Endodermal cell (in vitro differentiated cells): Measurements from ENCODE around the gene B2M. TPM values are rescaled to one million over a fixed set of nuclear protein-coding genes. Genes with fewer than 3 reads are reported as not detected.

ENCODE experiments used
- DNase-seq: peaks from one replicate; pipeline ENCODE4 v3.0.0-alpha.2; 2017
- H3K27ac ChIP-seq: 2 replicates; pipeline ENCODE4 v1.5.1; 2013; ENCODE audit warnings: mild to moderate bottlenecking, low read depth, low read length, moderate library complexity
- H3K27me3 ChIP-seq: 2 replicates; pipeline ENCODE4 v1.6.1; 2013; ENCODE audit warnings: mild to moderate bottlenecking, low read length, moderate library complexity; ENCODE audit not compliant: insufficient read depth, control insufficient read depth, poor library complexity, severe bottlenecking
- H3K36me3 ChIP-seq: 2 replicates; pipeline ENCODE4 v1.7.0; 2013; ENCODE audit warnings: mild to moderate bottlenecking, low read length, moderate library complexity; ENCODE audit not compliant: control insufficient read depth, insufficient read depth
- H3K4me1 ChIP-seq: one replicate; pipeline ENCODE4 v1.7.0; 2013; ENCODE audit warnings: low read length; ENCODE audit not compliant: control insufficient read depth, insufficient read depth
- H3K4me3 ChIP-seq: 2 replicates; pipeline ENCODE4 v1.5.1; 2013; ENCODE audit warnings: mild to moderate bottlenecking, low read length, moderate library complexity
- H3K9ac ChIP-seq: 2 replicates; pipeline ENCODE4 v1.6.1; 2013; ENCODE audit warnings: mild to moderate bottlenecking, low read length, moderate library complexity; ENCODE audit not compliant: poor library complexity, severe bottlenecking; ENCODE audit errors: extremely low read depth
- H3K9me3 ChIP-seq: 2 replicates; pipeline ENCODE4 v1.6.1; 2013; ENCODE audit warnings: mild to moderate bottlenecking, low read length, moderate library complexity; ENCODE audit not compliant: control insufficient read depth
- H3K27ac Mint-ChIP-seq: 2 replicates; pipeline ENCODE4 v1.8.0; 2020; ENCODE audit warnings: mixed read lengths
- H3K27me3 Mint-ChIP-seq: 2 replicates; pipeline ENCODE4 v1.8.0; 2021; ENCODE audit warnings: mild to moderate bottlenecking, mixed read lengths; ENCODE audit not compliant: insufficient read depth
- H3K36me3 Mint-ChIP-seq: 2 replicates; pipeline ENCODE4 v1.8.0; 2020; ENCODE audit warnings: low read depth, mixed read lengths
- H3K4me1 Mint-ChIP-seq: 2 replicates; pipeline ENCODE4 v1.8.0; 2020; ENCODE audit warnings: mixed read lengths
- H3K4me3 Mint-ChIP-seq: 2 replicates; pipeline ENCODE4 v1.8.0; 2020; ENCODE audit warnings: mild to moderate bottlenecking, moderate library complexity, mixed read lengths
- H3K9me3 Mint-ChIP-seq: 2 replicates; pipeline ENCODE4 v1.8.0; 2020; ENCODE audit warnings: mild to moderate bottlenecking, mixed read lengths
- WGBS, 2 experiments: methylation state at CpG; one replicate each; pipeline versions ENCODE4 v1.1.5 to v1.1.7; 2013; ENCODE audit warnings: missing lambda C conversion rate in 2 of 2, mixed read lengths in 1 of 2; ENCODE audit not compliant: insufficient coverage in 1 of 2, insufficient read length in 1 of 2; 5-methylcytosine and 5-hydroxymethylcytosine counted together
- total RNA-seq, 2 donors: library from RNA; stranded (reverse); fragmentation: NEBNext Ultra II Directional in 1 of 2; extraction: Animal tissue kit (Norgen Biotek cat#: 25700) in 1 of 2; gene quantifications; 2 replicates in 1 of 2; 3 replicates in 1 of 2; pipeline ENCODE4 v1.2.1, GENCODE V29; 2021
- TF ChIP-seq, protein P1 (sequence below): fragments of 200-600 bp; sonication (generic); conservative IDR thresholded peaks from 2 replicates; pipeline ENCODE4 v1.5.0; 2021; ENCODE audit warnings: antibody characterized with exemption, mild to moderate bottlenecking

B2M gene
- total RNA-seq, 2 donors from 2014 or later: 66.5 to 74.3 TPM

DNA sequence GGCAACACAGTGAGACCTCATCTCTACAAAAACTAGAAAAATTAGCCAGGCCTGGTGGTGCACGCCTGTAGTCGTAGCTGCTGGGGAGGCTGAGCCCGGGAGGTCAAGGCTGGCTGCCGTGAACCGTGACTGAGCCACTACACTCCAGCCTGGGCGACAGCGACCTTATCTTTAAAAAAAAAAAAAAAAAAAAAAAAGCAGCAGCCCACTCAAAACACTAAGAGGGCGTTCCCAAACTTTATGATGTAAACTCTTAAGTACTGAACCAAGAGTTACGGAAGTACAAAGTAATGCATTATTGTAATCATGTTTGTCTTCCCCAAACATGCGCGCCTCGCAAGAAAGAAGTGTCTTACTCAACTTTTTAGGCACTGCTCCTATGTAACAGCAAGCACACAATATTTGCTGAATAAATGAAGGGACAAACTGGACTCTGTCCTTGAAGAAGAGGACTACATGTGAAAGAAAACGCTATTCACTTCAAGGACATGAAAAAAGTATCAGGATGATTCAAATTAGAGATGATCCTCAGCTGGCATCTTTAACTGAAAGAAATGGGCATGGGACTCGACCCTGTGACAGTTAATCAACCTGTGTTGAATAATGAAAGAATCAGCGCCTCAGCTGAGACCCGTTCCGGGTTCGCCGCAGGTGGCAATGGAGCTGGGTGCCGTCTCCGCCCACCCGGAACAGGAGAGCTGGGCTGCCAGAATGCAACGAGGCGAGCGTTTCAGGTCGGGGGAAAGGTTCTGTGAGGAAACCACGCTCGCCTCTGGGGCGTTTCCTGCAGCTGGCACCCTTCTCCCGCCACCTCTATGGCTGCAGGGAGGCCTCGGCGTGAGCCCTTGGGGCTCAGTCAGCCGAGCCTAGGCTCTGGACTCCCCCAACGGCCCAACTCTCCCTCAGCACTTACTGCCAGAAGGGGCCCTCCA lies 48.6 kb upstream of the B2M start:
- TF ChIP-seq, protein P1, sequence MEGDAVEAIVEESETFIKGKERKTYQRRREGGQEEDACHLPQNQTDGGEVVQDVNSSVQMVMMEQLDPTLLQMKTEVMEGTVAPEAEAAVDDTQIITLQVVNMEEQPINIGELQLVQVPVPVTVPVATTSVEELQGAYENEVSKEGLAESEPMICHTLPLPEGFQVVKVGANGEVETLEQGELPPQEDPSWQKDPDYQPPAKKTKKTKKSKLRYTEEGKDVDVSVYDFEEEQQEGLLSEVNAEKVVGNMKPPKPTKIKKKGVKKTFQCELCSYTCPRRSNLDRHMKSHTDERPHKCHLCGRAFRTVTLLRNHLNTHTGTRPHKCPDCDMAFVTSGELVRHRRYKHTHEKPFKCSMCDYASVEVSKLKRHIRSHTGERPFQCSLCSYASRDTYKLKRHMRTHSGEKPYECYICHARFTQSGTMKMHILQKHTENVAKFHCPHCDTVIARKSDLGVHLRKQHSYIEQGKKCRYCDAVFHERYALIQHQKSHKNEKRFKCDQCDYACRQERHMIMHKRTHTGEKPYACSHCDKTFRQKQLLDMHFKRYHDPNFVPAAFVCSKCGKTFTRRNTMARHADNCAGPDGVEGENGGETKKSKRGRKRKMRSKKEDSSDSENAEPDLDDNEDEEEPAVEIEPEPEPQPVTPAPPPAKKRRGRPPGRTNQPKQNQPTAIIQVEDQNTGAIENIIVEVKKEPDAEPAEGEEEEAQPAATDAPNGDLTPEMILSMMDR: no peak
- peaks cover 22% of the 10 kb centered on the region for H3K36me3 ChIP-seq
- Mint-ChIP-seq H3K4me3 (peak overlapping the region; percentile 95), H3K36me3 (peaks cover 10% of the 10 kb centered on the region), H3K27ac (peak overlapping the region; percentile 93), H3K9me3 (no peaks in the 10 kb centered on the region), H3K4me1 (peaks cover 9% of the 10 kb centered on the region), H3K27me3 (peaks cover 2% of the 10 kb centered on the region)
- no peaks in the 10 kb centered on the region for H3K9me3 ChIP-seq
- peak overlapping the region; percentile 71 for H3K9ac ChIP-seq
- WGBS, 2 experiments: 31 to 47% methylated on average over 19 to 34 of the region's 34 CpGs
- peak overlapping the region; percentile 93 for H3K4me3 ChIP-seq
- peak overlapping the region; percentile 53 for H3K27ac ChIP-seq
- no peaks in the 10 kb centered on the region for H3K4me1 ChIP-seq
- H3K27me3 ChIP-seq: no peaks in the 10 kb centered on the region
- DNase-seq: peak; percentile 81

DNA sequence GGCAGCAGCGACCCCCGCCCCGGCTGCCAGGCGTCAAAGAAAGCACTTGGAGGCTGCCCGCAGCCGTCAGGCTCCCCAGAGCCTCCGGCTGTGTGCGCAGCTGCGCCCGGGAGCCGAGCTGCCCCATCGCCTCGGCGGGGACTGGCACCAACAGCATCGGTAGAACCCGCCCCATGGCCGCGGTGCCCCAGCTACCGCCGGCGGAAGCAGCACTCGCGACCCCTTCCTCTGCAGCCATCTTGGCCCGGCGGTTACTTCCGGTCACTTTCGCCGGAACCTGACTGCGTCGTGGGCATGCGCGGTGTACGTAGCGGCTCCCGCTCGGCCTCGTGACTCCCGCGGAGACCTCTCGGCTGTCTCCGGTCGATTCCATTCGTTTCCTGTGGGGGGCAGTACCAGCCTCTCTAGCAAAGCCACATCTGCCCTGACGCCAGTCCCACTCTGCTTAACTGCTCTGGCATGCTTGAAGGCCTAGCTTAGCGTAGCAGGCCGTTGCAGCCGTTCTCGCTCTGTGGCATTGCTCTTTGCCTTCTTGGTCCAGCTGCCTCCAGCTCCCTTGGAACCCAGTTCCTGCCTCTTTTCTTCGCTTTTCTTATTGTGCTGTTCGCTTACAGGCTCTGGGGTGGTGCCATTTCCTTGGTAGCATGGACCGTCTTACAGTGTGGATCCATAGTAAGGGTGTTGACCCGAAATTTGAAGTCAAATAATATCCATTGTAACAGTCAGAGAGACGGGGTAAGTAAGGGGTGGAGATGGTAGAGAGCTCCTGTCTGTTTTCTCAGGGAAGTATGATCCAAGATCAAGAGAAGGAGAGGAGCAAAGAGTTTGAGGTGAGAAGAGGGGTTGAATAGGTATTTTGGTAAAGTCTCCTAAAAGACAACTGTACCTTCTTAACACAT lies 47.7 kb upstream of the B2M start, which contains the start of gene SPG11:
SPG11 (minus strand) TSS at position 253 of the 899 bp plus-strand sequence; CDS start at position 238, 15 bp downstream.
- Histone ChIP-seq H3K36me3 (peaks cover 15% of the 10 kb centered on the region), H3K4me3 (peak within 1 kb of the TSS; percentile 93), H3K9me3 (no peaks in the 10 kb centered on the region), H3K9ac (peak within 1 kb of the TSS; percentile 71), H3K27me3 (no peaks in the 10 kb centered on the region), H3K27ac (peak within 1 kb of the TSS; percentile 53), H3K4me1 (no peaks in the 10 kb centered on the region)
- peaks cover 10% of the 10 kb centered on the region for H3K36me3 Mint-ChIP-seq
- H3K4me1 Mint-ChIP-seq: peaks cover 9% of the 10 kb centered on the region
- H3K9me3 Mint-ChIP-seq: no peaks in the 10 kb centered on the region
- peak; percentile 100 for DNase-seq
- peaks cover 7% of the 10 kb centered on the region for H3K27me3 Mint-ChIP-seq
- 10 to 13% methylated on average over 34 to 53 of the region's 53 CpGs for WGBS, 2 experiments
- TF ChIP-seq, protein P1: peak; percentile 93
- H3K27ac Mint-ChIP-seq: peak within 1 kb of the TSS; percentile 93
- peak within 1 kb of the TSS; percentile 95 for H3K4me3 Mint-ChIP-seq
